Measurements from ENCODE around the gene ZCCHC14. TPM values are rescaled to one million over a fixed set of nuclear protein-coding genes. Genes with fewer than 3 reads are reported as not detected.

ZCCHC14 gene
- total RNA-seq, 2 donors from 2014 or later, result 33.0 to 45.6 TPM

GRCh38 chr16:87376660-87377059 is 116.2 kb downstream of the ZCCHC14 start:
- Histone ChIP-seq H3K9me3 (no peaks in the 10 kb centered on the region), H3K27me3 (replicated peaks; ENCODE audit: insufficient read depth) (no peaks in the 10 kb centered on the region), H3K27ac (no peak overlapping the region), H3K36me3 (no peaks in the 10 kb centered on the region), H3K4me1 (ENCODE audit: control insufficient read depth in 1 of 2, low read depth in 2 of 2) (peaks cover 15 to 68% of the 10 kb centered on the region in 2 donors), H3K4me3 (no peak overlapping the region)
- DNase-seq (ENCODE audit: low spot score) (no peak), ATAC-seq (ENCODE audit: insufficient number of reproducible peaks, low FRiP score, low read depth) (no peak)
- no peak for TF ChIP-seq CTCF (IDR thresholded peaks at IDR 0.05)

- peaks cover 10 to 59% of the 10 kb centered on the region in 2 donors for H3K4me1 ChIP-seq (ENCODE audit: control insufficient read depth in 1 of 2, low read depth in 2 of 2)
- TF ChIP-seq CTCF (IDR thresholded peaks at IDR 0.05), result no peak
- H3K4me3 ChIP-seq, result peak overlapping the region; percentile 19
- DNase-seq (ENCODE audit: low spot score), result no peak
- no peak for ATAC-seq (ENCODE audit: insufficient number of reproducible peaks, low FRiP score, low read depth)
- H3K27me3 ChIP-seq (replicated peaks; ENCODE audit: insufficient read depth), result no peaks in the 10 kb centered on the region
- no peaks in the 10 kb centered on the region for H3K36me3 ChIP-seq
- H3K27ac ChIP-seq, result no peak overlapping the region
- H3K9me3 ChIP-seq, result no peaks in the 10 kb centered on the region
Observed at GRCh38 chr16:87375426-87376135, 117.2 kb downstream of the ZCCHC14 start.

- no peak for ATAC-seq (ENCODE audit: insufficient number of reproducible peaks, low FRiP score, low read depth)
- DNase-seq (ENCODE audit: low spot score), result no peak
- Histone ChIP-seq H3K27me3 (replicated peaks; ENCODE audit: insufficient read depth) (no peaks in the 10 kb centered on the region), H3K27ac (no peak overlapping the region), H3K4me1 (ENCODE audit: control insufficient read depth in 1 of 2, low read depth in 2 of 2) (peaks cover 8 to 54% of the 10 kb centered on the region in 2 donors), H3K4me3 (no peak overlapping the region), H3K9me3 (no peaks in the 10 kb centered on the region), H3K36me3 (no peaks in the 10 kb centered on the region)
- TF ChIP-seq CTCF (IDR thresholded peaks at IDR 0.05), result no peak
Observed at GRCh38 chr16:87374313-87374712, 118.5 kb downstream of the ZCCHC14 start.

- TF ChIP-seq CTCF (IDR thresholded peaks at IDR 0.05), result no peak
- Histone ChIP-seq H3K4me1 (ENCODE audit: control insufficient read depth in 1 of 2, low read depth in 2 of 2) (peaks cover 9 to 59% of the 10 kb centered on the region in 2 donors), H3K36me3 (no peaks in the 10 kb centered on the region), H3K9me3 (no peaks in the 10 kb centered on the region), H3K27ac (no peak overlapping the region), H3K4me3 (no peak overlapping the region), H3K27me3 (replicated peaks; ENCODE audit: insufficient read depth) (no peaks in the 10 kb centered on the region)
- no peak for DNase-seq (ENCODE audit: low spot score)
- no peak for ATAC-seq (ENCODE audit: insufficient number of reproducible peaks, low FRiP score, low read depth)
Observed at GRCh38 chr16:87372305-87372704, 120.5 kb downstream of the ZCCHC14 start.

GRCh38 chr16:87371261-87371866 is 121.5 kb downstream of the ZCCHC14 start:
- no peaks in the 10 kb centered on the region for H3K9me3 ChIP-seq
- no peaks in the 10 kb centered on the region for H3K36me3 ChIP-seq
- DNase-seq (ENCODE audit: low spot score) (no peak), ATAC-seq (ENCODE audit: insufficient number of reproducible peaks, low FRiP score, low read depth) (no peak)
- no peak overlapping the region for H3K27ac ChIP-seq
- H3K4me3 ChIP-seq, result no peak overlapping the region
- H3K27me3 ChIP-seq (replicated peaks; ENCODE audit: insufficient read depth), result no peaks in the 10 kb centered on the region
- H3K4me1 ChIP-seq (ENCODE audit: control insufficient read depth in 1 of 2, low read depth in 2 of 2), result peaks cover 9 to 55% of the 10 kb centered on the region in 2 donors
- no peak for TF ChIP-seq CTCF (IDR thresholded peaks at IDR 0.05)
